ENCODE measurements around the gene UNC13A. TPM values are rescaled to one million over a fixed set of nuclear protein-coding genes. Genes with fewer than 3 reads are reported as not detected.

The UNC13A gene
- polyA plus RNA-seq, 3 donors, result 0.01 TPM; not detected in 2

GRCh38 chr19:17611462-17612244, 76.5 kb downstream of the UNC13A start:
- intact Hi-C loops (cut with micrococcal nuclease), result no loop called here
- Histone ChIP-seq H4K20me1 (ENCODE audit: insufficient read depth, low read length) (no peaks in the 10 kb centered on the region), H3K4me2 (replicated peaks; ENCODE audit: extremely low read depth, low read length, poor library complexity, severe bottlenecking) (no peak overlapping the region), H3K27ac (ENCODE audit: low read depth in 1 of 2, low read length in 2 of 2) (no peak overlapping the region), H3K79me2 (ENCODE audit: insufficient read depth, low read length) (no peaks in the 10 kb centered on the region), H2AFZ (ENCODE audit: insufficient read depth, low read depth, low read length, poor library complexity, severe bottlenecking) (no peak overlapping the region), H3K36me3 (replicated peaks in 1 of 2; ENCODE audit: control insufficient read depth in 1 of 2, insufficient read depth in 2 of 2, low read length in 2 of 2) (no peaks in the 10 kb centered on the region), H3K4me1 (ENCODE audit: control insufficient read depth in 1 of 2, insufficient read depth in 2 of 2, low read length in 2 of 2) (peaks cover 9 to 11% of the 10 kb centered on the region in 2 donors), H3K9me3 (replicated peaks in 1 of 2; ENCODE audit: control insufficient read depth in 1 of 2, insufficient read depth in 1 of 2, low read length in 2 of 2) (peaks cover 0 to 3% of the 10 kb centered on the region in 2 donors), H3K9ac (ENCODE audit: insufficient read depth, low read length, poor library complexity, severe bottlenecking) (no peak overlapping the region), H3K4me3 (replicated peaks in 1 of 3; ENCODE audit: low read depth in 2 of 3, low read length in 3 of 3) (no peak overlapping the region), H3K27me3 (ENCODE audit: control insufficient read depth in 2 of 2, insufficient read depth in 2 of 2, low read length in 2 of 2) (peaks cover 0 to 13% of the 10 kb centered on the region in 2 donors)
- Mint-ChIP-seq H3K27ac (no peak overlapping the region), H3K36me3 (no peaks in the 10 kb centered on the region), H3K4me3 (no peak overlapping the region), H3K4me1 (peaks cover 7% of the 10 kb centered on the region), H3K9me3 (peaks cover 0 to 5% (median 0%) of the 10 kb centered on the region in 7 donors), H3K27me3 (ENCODE audit: low read depth in 3 of 3) (peaks cover 4 to 16% (median 6%) of the 10 kb centered on the region in 3 donors)
- DNase-seq, result no peak
- WGBS (ENCODE audit: insufficient coverage), result 88% methylated on average over 2 of the region's 7 CpGs
- TF ChIP-seq CTCF (IDR thresholded peaks at IDR 0.05), result no peak

GRCh38 chr19:17610384-17610783, 77.8 kb downstream of the UNC13A start:
- peaks cover 0 to under 1% of the 10 kb centered on the region in 2 donors for H3K27me3 ChIP-seq (ENCODE audit: control insufficient read depth in 2 of 2, insufficient read depth in 2 of 2, low read length in 2 of 2)
- peaks cover 0 to 3% of the 10 kb centered on the region in 2 donors for H3K9me3 ChIP-seq (replicated peaks in 1 of 2; ENCODE audit: control insufficient read depth in 1 of 2, insufficient read depth in 1 of 2, low read length in 2 of 2)
- intact Hi-C loops (cut with micrococcal nuclease), result no loop called here
- no peaks in the 10 kb centered on the region for H3K79me2 ChIP-seq (ENCODE audit: insufficient read depth, low read length)
- DNase-seq, result peak; percentile 21 to 42 (median 34)
- TF ChIP-seq CTCF (IDR thresholded peaks at IDR 0.05), result no peak
- no CpG with 5 or more reads among the region's 7 CpGs for WGBS (ENCODE audit: insufficient coverage)
- H2AFZ ChIP-seq (ENCODE audit: insufficient read depth, low read depth, low read length, poor library complexity, severe bottlenecking), result no peak overlapping the region
- H3K4me3 ChIP-seq (replicated peaks in 1 of 3; ENCODE audit: low read depth in 2 of 3, low read length in 3 of 3), result no peak overlapping the region
- no peaks in the 10 kb centered on the region for H4K20me1 ChIP-seq (ENCODE audit: insufficient read depth, low read length)
- H3K4me3 Mint-ChIP-seq, result no peak overlapping the region
- H3K9me3 Mint-ChIP-seq, result peaks cover 0 to 4% (median 0%) of the 10 kb centered on the region in 7 donors
- H3K36me3 Mint-ChIP-seq, result no peaks in the 10 kb centered on the region
- peaks cover 9 to 16% of the 10 kb centered on the region in 2 donors for H3K4me1 ChIP-seq (ENCODE audit: control insufficient read depth in 1 of 2, insufficient read depth in 2 of 2, low read length in 2 of 2)
- no peaks in the 10 kb centered on the region for H3K36me3 ChIP-seq (replicated peaks in 1 of 2; ENCODE audit: control insufficient read depth in 1 of 2, insufficient read depth in 2 of 2, low read length in 2 of 2)
- peak overlapping the region in 1 of 7 donors; percentile 50 for H3K27ac Mint-ChIP-seq
- H3K4me2 ChIP-seq (replicated peaks; ENCODE audit: extremely low read depth, low read length, poor library complexity, severe bottlenecking), result no peak overlapping the region
- no peak overlapping the region for H3K27ac ChIP-seq (ENCODE audit: low read depth in 1 of 2, low read length in 2 of 2)
- H3K9ac ChIP-seq (ENCODE audit: insufficient read depth, low read length, poor library complexity, severe bottlenecking), result no peak overlapping the region
- peaks cover 7% of the 10 kb centered on the region for H3K4me1 Mint-ChIP-seq
- peaks cover 2 to 5% (median 2%) of the 10 kb centered on the region in 3 donors for H3K27me3 Mint-ChIP-seq (ENCODE audit: low read depth in 3 of 3)

All from CD14-positive monocyte (primary cell).